ENCODE measurements around the gene FAF1.

- no peak for TF ChIP-seq POLR2A (IDR thresholded peaks at IDR 0.05; ENCODE audit: low read length)
- TF ChIP-seq GATA1 (IDR thresholded peaks at IDR 0.05; ENCODE audit: low read depth, low read length), result no peak
Observed at GRCh38 chr1:50766688-50767087, 193.4 kb downstream of the FAF1 start.
